CD14-positive monocyte (primary cell): ENCODE data around the gene TSPAN32. TPM values are rescaled to one million over a fixed set of nuclear protein-coding genes. Genes with fewer than 3 reads are reported as not detected.

Source experiments
- DNase-seq, 3 donors: peaks; one replicate each; pipeline ENCODE4 v3.0.0-alpha.2; 2011 to 2022
- H2AFZ ChIP-seq: 2 replicates; pipeline ENCODE4 v1.6.0; 2012; ENCODE audit warnings: mild to moderate bottlenecking, low read depth, low read length, inconsistent platforms; ENCODE audit not compliant: insufficient read depth, poor library complexity, severe bottlenecking
- H3K27ac ChIP-seq, 2 donors: 1 replicate in 1 of 2; 2 replicates in 1 of 2; pipeline ENCODE4 v1.5.1; 2012 to 2013; ENCODE audit warnings: low read length in 2 of 2, control low read depth in 1 of 2, inconsistent platforms in 1 of 2, low read depth in 1 of 2, mild to moderate bottlenecking in 1 of 2
- H3K27me3 ChIP-seq, 2 donors: one replicate each; pipeline versions ENCODE4 v1.6.0 to v1.6.1; 2011 to 2013; ENCODE audit warnings: low read length in 2 of 2; ENCODE audit not compliant: control insufficient read depth in 2 of 2, insufficient read depth in 2 of 2
- H3K36me3 ChIP-seq, 2 donors: replicated peaks in 1 of 2; 1 replicate in 1 of 2; 2 replicates in 1 of 2; pipeline versions ENCODE4 v1.5.1 to v1.6.1; 2012 to 2013; ENCODE audit warnings: low read length in 2 of 2, control low read depth in 1 of 2, inconsistent platforms in 1 of 2, mild to moderate bottlenecking in 1 of 2; ENCODE audit not compliant: insufficient read depth in 2 of 2, control insufficient read depth in 1 of 2
- H3K4me1 ChIP-seq, 2 donors: 1 replicate in 1 of 2; 2 replicates in 1 of 2; pipeline versions ENCODE4 v1.5.1 to v1.6.1; 2012 to 2013; ENCODE audit warnings: low read length in 2 of 2, control low read depth in 1 of 2, inconsistent platforms in 1 of 2, mild to moderate bottlenecking in 1 of 2, moderate library complexity in 1 of 2; ENCODE audit not compliant: insufficient read depth in 2 of 2, control insufficient read depth in 1 of 2
- H3K4me2 ChIP-seq: replicated peaks from 2 replicates; pipeline ENCODE3; 2012; ENCODE audit warnings: low read length, moderate library complexity, mild to moderate bottlenecking; ENCODE audit not compliant: poor library complexity, severe bottlenecking; ENCODE audit errors: extremely low read depth
- H3K4me3 ChIP-seq, 3 experiments: fragments of 200-600 bp in 1 of 3; sonication (generic) in 1 of 3; replicated peaks in 1 of 3; 1 replicate in 2 of 3; 2 replicates in 1 of 3; pipeline ENCODE4 v1.5.1; 2011 to 2013; ENCODE audit warnings: low read length in 3 of 3, mild to moderate bottlenecking in 3 of 3, control low read depth in 2 of 3, low read depth in 2 of 3, inconsistent platforms in 1 of 3, moderate library complexity in 1 of 3
- H3K79me2 ChIP-seq: 2 replicates; pipeline ENCODE4 v1.6.0; 2012; ENCODE audit warnings: mild to moderate bottlenecking, control low read depth, inconsistent platforms, low read length, moderate library complexity; ENCODE audit not compliant: insufficient read depth
- H3K9ac ChIP-seq: 2 replicates; pipeline ENCODE4 v1.6.0; 2017; ENCODE audit warnings: low read length, mild to moderate bottlenecking; ENCODE audit not compliant: insufficient read depth, poor library complexity, severe bottlenecking
- H3K9me3 ChIP-seq, 2 donors: replicated peaks in 1 of 2; 1 replicate in 1 of 2; 2 replicates in 1 of 2; pipeline versions ENCODE4 v1.5.1 to v1.6.1; 2012 to 2013; ENCODE audit warnings: low read length in 2 of 2, control low read depth in 1 of 2; ENCODE audit not compliant: control insufficient read depth in 1 of 2, insufficient read depth in 1 of 2
- H4K20me1 ChIP-seq: 2 replicates; pipeline ENCODE4 v1.6.0; 2012; ENCODE audit warnings: mild to moderate bottlenecking, low read length, control low read depth, moderate library complexity; ENCODE audit not compliant: insufficient read depth
- H3K27ac Mint-ChIP-seq, 7 donors: one replicate each; pipeline ENCODE4 v1.8.0; 2020; ENCODE audit warnings: mild to moderate bottlenecking in 7 of 7, mixed read lengths in 7 of 7, moderate library complexity in 6 of 7, inconsistent platforms in 2 of 7
- H3K27me3 Mint-ChIP-seq, 3 donors: one replicate each; pipeline ENCODE4 v1.8.0; 2021 to 2022; ENCODE audit warnings: low read depth in 3 of 3, mild to moderate bottlenecking in 3 of 3, mixed read lengths in 3 of 3, moderate library complexity in 3 of 3, inconsistent platforms in 1 of 3
- H3K36me3 Mint-ChIP-seq, 2 donors: one replicate each; pipeline ENCODE4 v1.8.0; 2020; ENCODE audit warnings: mixed read lengths in 2 of 2, inconsistent platforms in 1 of 2, mild to moderate bottlenecking in 1 of 2
- H3K4me1 Mint-ChIP-seq: one replicate; pipeline ENCODE4 v1.8.0; 2020; ENCODE audit warnings: mild to moderate bottlenecking, mixed read lengths
- H3K4me3 Mint-ChIP-seq, 2 donors: one replicate each; pipeline ENCODE4 v1.8.0; 2020; ENCODE audit warnings: mild to moderate bottlenecking in 2 of 2, mixed read lengths in 2 of 2, moderate library complexity in 1 of 2
- H3K9me3 Mint-ChIP-seq, 7 donors: one replicate each; pipeline ENCODE4 v1.8.0; 2020 to 2022; ENCODE audit warnings: mixed read lengths in 7 of 7, mild to moderate bottlenecking in 6 of 7, moderate library complexity in 6 of 7, inconsistent platforms in 2 of 7
- CTCF ChIP-seq: fragments of 200-600 bp; IDR thresholded peaks from one replicate; pipeline ENCODE4 v1.8.0; 2022; ENCODE audit warnings: antibody characterized with exemption, mild to moderate bottlenecking
- WGBS: methylation state at CpG from one replicate; pipeline ENCODE4 v1.1.5; 2013; ENCODE audit warnings: missing lambda C conversion rate; ENCODE audit not compliant: insufficient coverage; 5-methylcytosine and 5-hydroxymethylcytosine counted together
- intact Hi-C, 2 donors: fragments of 100-400 bp; cut with micrococcal nuclease; formaldehyde crosslinking; loops; one replicate each; pipeline versions ENCODE4 v1.15.0 to v1.15.1; 2023
- polyA plus RNA-seq, 3 donors: library from polyadenylated mRNA; depleted of rRNA in 1 of 3; unstranded in 2 of 3; stranded (reverse) in 1 of 3; fragments of 300-500 nt in 2 of 3; fragments of >200 nt in 1 of 3; fragmentation: Illumina TruSeq in 2 of 3; gene quantifications; 1 replicate in 2 of 3; 2 replicates in 1 of 3; pipeline ENCODE4 v1.2.3, GENCODE V29; 2012 to 2021

TSPAN32 gene
- polyA plus RNA-seq, 3 donors: 34.8 to 136 (median 82.5) TPM

DNA sequence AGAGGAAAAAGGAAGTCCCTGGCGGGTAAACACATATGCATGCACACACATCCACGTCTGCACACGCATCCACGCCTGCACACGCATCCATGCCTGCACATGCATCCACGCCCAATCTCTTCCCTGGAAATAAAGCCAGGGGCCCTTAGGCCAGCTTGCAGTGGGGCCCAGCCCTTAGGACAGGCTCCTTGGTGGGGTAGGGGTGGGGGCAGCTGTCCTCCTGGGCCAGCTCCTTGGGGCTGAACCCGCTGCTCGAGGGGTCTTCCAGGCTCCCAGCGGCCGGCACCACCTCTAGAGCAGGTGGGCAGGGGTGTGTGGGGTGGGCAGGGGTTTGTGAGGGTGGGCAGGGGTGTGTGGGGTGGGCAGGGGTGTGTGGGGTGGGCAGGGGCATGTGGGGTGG, 2.0 kb upstream of the TSPAN32 start:
- H3K4me3 ChIP-seq: peak overlapping the region in 1 of 3 experiments; percentile 52
- H3K9ac ChIP-seq: no peak overlapping the region
- H3K79me2 ChIP-seq: peaks cover 61% of the 10 kb centered on the region
- H3K27ac ChIP-seq: no peak overlapping the region
- intact Hi-C loops: loop anchor here (5.0 to 10.0 kb wide), 4 partner anchors 32 to 585 kb away; partner anchors contain the start of gene CDKN1C (in 1 of the 2)
- DNase-seq: peak in 1 of 3 donors; percentile 5
- H3K4me1 ChIP-seq: peaks cover 44 to 53% of the 10 kb centered on the region in 2 donors
- 100% methylated on average over 1 of the region's 10 CpGs for WGBS
- no peaks in the 10 kb centered on the region for H3K9me3 Mint-ChIP-seq
- H3K4me2 ChIP-seq: peak overlapping the region; percentile 58
- peaks cover 61% of the 10 kb centered on the region for H4K20me1 ChIP-seq
- peak overlapping the region in 1 of 2 donors; percentile 76 for H3K4me3 Mint-ChIP-seq
- no peak overlapping the region for H2AFZ ChIP-seq
- no peaks in the 10 kb centered on the region for H3K27me3 ChIP-seq
- H3K36me3 Mint-ChIP-seq: peaks cover 17 to 37% of the 10 kb centered on the region in 2 donors
- H3K4me1 Mint-ChIP-seq: peaks cover 59% of the 10 kb centered on the region
- peaks cover 0 to 3% (median 0%) of the 10 kb centered on the region in 3 donors for H3K27me3 Mint-ChIP-seq
- no peak for TF ChIP-seq CTCF
- no peaks in the 10 kb centered on the region for H3K9me3 ChIP-seq
- peaks cover 29 to 34% of the 10 kb centered on the region in 2 donors for H3K36me3 ChIP-seq
- peak overlapping the region in 2 of 7 donors; percentile 6 to 30 for H3K27ac Mint-ChIP-seq

DNA sequence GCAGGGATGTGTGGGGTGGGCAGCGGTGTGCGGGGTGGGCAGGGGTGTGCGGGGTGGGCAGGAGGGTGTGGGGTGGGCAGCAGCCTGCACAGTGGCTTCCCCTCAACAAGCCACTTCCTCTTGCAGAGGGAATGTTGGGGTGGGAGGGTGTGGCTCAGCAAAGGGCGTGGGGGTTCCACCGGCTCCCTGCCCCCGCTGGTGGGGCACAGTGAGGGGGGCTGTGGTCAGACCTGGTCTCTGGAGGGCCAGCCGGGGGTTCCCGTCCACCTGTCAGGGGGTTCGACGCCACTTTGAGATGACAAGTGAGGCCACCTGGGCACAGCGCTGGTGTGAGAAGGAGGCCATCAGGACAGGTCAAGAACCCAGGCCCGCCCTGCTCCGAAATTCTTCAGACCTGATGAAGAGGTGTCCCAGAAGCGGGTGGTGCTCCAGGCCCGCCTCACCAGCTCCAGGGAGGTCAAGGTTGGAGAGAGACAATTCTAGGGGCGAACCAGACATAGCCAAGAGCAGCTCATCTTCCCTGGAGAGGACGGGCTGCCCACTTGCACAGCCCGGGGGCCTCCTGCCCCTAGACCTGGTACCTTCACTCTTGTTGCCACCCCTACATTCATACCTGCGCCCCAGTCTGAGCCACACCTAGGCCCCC, 1.4 kb upstream of the TSPAN32 start:
- peaks cover 0 to 3% (median 0%) of the 10 kb centered on the region in 3 donors for H3K27me3 Mint-ChIP-seq
- peaks cover 62% of the 10 kb centered on the region for H4K20me1 ChIP-seq
- H3K4me3 ChIP-seq: peak overlapping the region; percentile 42 to 86 (median 76)
- no peaks in the 10 kb centered on the region for H3K27me3 ChIP-seq
- peaks cover 67% of the 10 kb centered on the region for H3K79me2 ChIP-seq
- peaks cover 29 to 34% of the 10 kb centered on the region in 2 donors for H3K36me3 ChIP-seq
- H3K4me1 ChIP-seq: peaks cover 50 to 60% of the 10 kb centered on the region in 2 donors
- H2AFZ ChIP-seq: peak overlapping the region; percentile 31
- H3K9me3 ChIP-seq: no peaks in the 10 kb centered on the region
- peak overlapping the region; percentile 88 to 96 for H3K4me3 Mint-ChIP-seq
- peak overlapping the region; percentile 72 to 96 (median 87) for H3K27ac Mint-ChIP-seq
- intact Hi-C loops: loop anchor here in 1 of 2 donors (5.0 to 10.0 kb wide), 3 partner anchors 33 to 584 kb away; partner anchors contain the start of gene CDKN1C
- peaks cover 60% of the 10 kb centered on the region for H3K4me1 Mint-ChIP-seq
- no peaks in the 10 kb centered on the region for H3K9me3 Mint-ChIP-seq
- TF ChIP-seq CTCF: no peak
- peak in 1 of 3 donors; percentile 29 for DNase-seq
- WGBS: 1% methylated on average over 14 of the region's 19 CpGs
- H3K36me3 Mint-ChIP-seq: peaks cover 20 to 41% of the 10 kb centered on the region in 2 donors
- peak overlapping the region; percentile 99 for H3K4me2 ChIP-seq
- H3K27ac ChIP-seq: peak overlapping the region; percentile 87 to 91
- peak overlapping the region; percentile 72 for H3K9ac ChIP-seq
